IMR-90 (cell line): Measurements from ENCODE around the gene NKX6-2. TPM values are rescaled to one million over a fixed set of nuclear protein-coding genes. Genes with fewer than 3 reads are reported as not detected.

Source experiments
- ATAC-seq: fragments of 200-7000 bp; cut with Tn5 transposase; 2 replicates; pipeline ENCODE4 v1.9.1; 2020; ENCODE audit warnings: low read depth, mild to moderate bottlenecking, moderate library complexity
- BruUV-seq: library from RNA; stranded (reverse); fragments of 400-500 nt; replicated peaks from 2 replicates; lab custom pipeline; 2021; lab: Mats Ljungman, UMichigan
- CTCF ChIA-PET: fragments of 300-600 bp; formaldehyde crosslinking; extraction: SDS; loops from one replicate; lab custom pipeline; 2021; ENCODE audit warnings: antibody characterized with exemption; lab: Yijun Ruan, JAX
- POLR2A ChIA-PET: fragments of 300-600 bp; sonication (Branson Sonifier 250); formaldehyde crosslinking; loops from one replicate; lab custom pipeline; 2022; ENCODE audit warnings: antibody characterized with exemption; ENCODE audit not compliant: unreplicated experiment; lab: Charles Lee
- DNase-seq: peaks from one replicate; pipeline ENCODE4 v3.0.0; 2013
- H2AFZ ChIP-seq: replicated peaks from 2 replicates; pipeline ENCODE3; 2013; ENCODE audit warnings: low read length, mild to moderate bottlenecking; ENCODE audit not compliant: poor library complexity
- H2AK5ac ChIP-seq: 2 replicates; pipeline ENCODE4 v1.6.1; 2013; ENCODE audit warnings: low read depth, low read length, inconsistent platforms
- H2AK9ac ChIP-seq: replicated peaks from 2 replicates; pipeline ENCODE3; 2013; ENCODE audit warnings: mild to moderate bottlenecking, low read depth, low read length, moderate library complexity; ENCODE audit not compliant: poor library complexity
- H2BK120ac ChIP-seq: 2 replicates; pipeline ENCODE4 v1.6.1; 2013; ENCODE audit warnings: low read depth, low read length, inconsistent platforms
- H2BK15ac ChIP-seq: 3 replicates; pipeline ENCODE4 v1.6.1; 2013; ENCODE audit warnings: low read depth, low read length, inconsistent platforms
- H2BK20ac ChIP-seq: 2 replicates; pipeline ENCODE4 v1.6.1; 2013; ENCODE audit warnings: low read depth, mild to moderate bottlenecking, inconsistent platforms, low read length, moderate library complexity
- H2BK5ac ChIP-seq: 2 replicates; pipeline ENCODE4 v1.6.1; 2013; ENCODE audit warnings: mild to moderate bottlenecking, low read depth, low read length, inconsistent platforms; ENCODE audit not compliant: poor library complexity, severe bottlenecking
- H3K14ac ChIP-seq: replicated peaks from 2 replicates; pipeline ENCODE4 v1.6.1; 2013; ENCODE audit warnings: low read depth, low read length, inconsistent platforms
- H3K18ac ChIP-seq: 2 replicates; pipeline ENCODE4 v1.6.1; 2013; ENCODE audit warnings: low read depth, low read length, control low read depth
- H3K23ac ChIP-seq: 2 replicates; pipeline ENCODE4 v1.6.1; 2013; ENCODE audit warnings: low read depth, low read length, inconsistent platforms
- H3K27ac ChIP-seq: 2 replicates; pipeline ENCODE4 v1.5.1; 2013; ENCODE audit warnings: mild to moderate bottlenecking, control low read depth, low read length; ENCODE audit not compliant: insufficient read depth
- H3K27me3 ChIP-seq: 2 replicates; pipeline ENCODE4 v1.6.1; 2013; ENCODE audit warnings: low read length; ENCODE audit not compliant: control insufficient read depth, insufficient read depth
- H3K36me3 ChIP-seq: 2 replicates; pipeline ENCODE4 v1.6.1; 2013; ENCODE audit warnings: low read length, mixed read lengths; ENCODE audit not compliant: control insufficient read depth, insufficient read depth
- H3K4ac ChIP-seq: 2 replicates; pipeline ENCODE4 v1.6.1; 2013; ENCODE audit warnings: low read depth, low read length, inconsistent platforms
- H3K4me1 ChIP-seq: 2 replicates; pipeline ENCODE4 v1.6.1; 2013; ENCODE audit warnings: low read length, mixed read lengths; ENCODE audit not compliant: control insufficient read depth, insufficient read depth
- H3K4me2 ChIP-seq: 2 replicates; pipeline ENCODE4 v1.6.1; 2013; ENCODE audit warnings: low read depth, mild to moderate bottlenecking, control low read depth, low read length, moderate library complexity
- H3K4me3 ChIP-seq: 2 replicates; pipeline ENCODE4 v1.5.1; 2013; ENCODE audit warnings: low read depth, mild to moderate bottlenecking, control low read depth, low read length, moderate library complexity; ENCODE audit not compliant: insufficient read depth
- H3K56ac ChIP-seq: 2 replicates; pipeline ENCODE4 v1.6.1; 2013; ENCODE audit warnings: low read length, inconsistent platforms; ENCODE audit not compliant: insufficient read depth; ENCODE audit errors: extremely low read depth
- H3K79me1 ChIP-seq, 2 experiments: 2 replicates each; pipeline ENCODE4 v1.6.1; 2013; ENCODE audit warnings: low read length in 2 of 2, inconsistent platforms in 1 of 2, low read depth in 1 of 2
- H3K9ac ChIP-seq: 2 replicates; pipeline ENCODE4 v1.6.1; 2013; ENCODE audit warnings: low read depth, low read length, control low read depth
- H3K9me1 ChIP-seq: 2 replicates; pipeline ENCODE4 v1.6.1; 2013; ENCODE audit warnings: low read length, inconsistent platforms; ENCODE audit not compliant: insufficient read depth
- H3K9me3 ChIP-seq: 2 replicates; pipeline ENCODE4 v1.6.1; 2013; ENCODE audit warnings: low read length; ENCODE audit not compliant: control insufficient read depth, insufficient read depth
- H4K20me1 ChIP-seq: 2 replicates; pipeline ENCODE4 v1.6.1; 2013; ENCODE audit warnings: low read length, inconsistent platforms; ENCODE audit not compliant: insufficient read depth
- H4K5ac ChIP-seq: 2 replicates; pipeline ENCODE4 v1.6.1; 2013; ENCODE audit warnings: mild to moderate bottlenecking, low read depth, low read length, control low read depth
- H4K8ac ChIP-seq, 2 experiments: 2 replicates each; pipeline ENCODE4 v1.6.1; 2013; ENCODE audit warnings: low read depth in 2 of 2, low read length in 2 of 2, control low read depth in 1 of 2, inconsistent platforms in 1 of 2
- H4K91ac ChIP-seq: 2 replicates; pipeline ENCODE4 v1.6.1; 2013; ENCODE audit warnings: low read depth, low read length, inconsistent platforms; ENCODE audit not compliant: insufficient read depth
- BHLHE40 ChIP-seq: fragments of 150-350 bp; IDR thresholded peaks from 2 replicates; pipeline ENCODE4 v1.6.1; 2016; ENCODE audit warnings: mild to moderate bottlenecking, low read depth, low read length
- CHD1 ChIP-seq: IDR thresholded peaks from 2 replicates; pipeline ENCODE4 v1.6.1; 2012; ENCODE audit warnings: low read depth, low read length, improper control_type of control experiment
- MAFK ChIP-seq: IDR thresholded peaks from 2 replicates; pipeline ENCODE4 v1.6.1; 2012; ENCODE audit warnings: low read depth, low read length, improper control_type of control experiment
- MAZ ChIP-seq: IDR thresholded peaks from 2 replicates; pipeline ENCODE4 v1.6.1; 2012; ENCODE audit warnings: low read depth, mild to moderate bottlenecking, low read length, improper control_type of control experiment, moderate library complexity, borderline replicate concordance
- MXI1 ChIP-seq: IDR thresholded peaks from 2 replicates; pipeline ENCODE4 v1.6.1; 2012; ENCODE audit warnings: low read depth, mild to moderate bottlenecking, low read length, moderate library complexity, borderline replicate concordance
- NFE2L2 ChIP-seq: fragments of 150-350 bp; IDR thresholded peaks from 2 replicates; pipeline ENCODE4 v1.6.1; 2016; ENCODE audit warnings: low read depth, mild to moderate bottlenecking, low read length
- POLR2A ChIP-seq: IDR thresholded peaks from 2 replicates; pipeline ENCODE4 v1.6.1; 2012; ENCODE audit warnings: mild to moderate bottlenecking, low read depth, low read length
- RAD21 ChIP-seq: IDR thresholded peaks from 2 replicates; pipeline ENCODE4 v1.6.1; 2012; ENCODE audit warnings: low read length, improper control_type of control experiment
- RFX5 ChIP-seq: IDR thresholded peaks from 2 replicates; pipeline ENCODE4 v1.8.0; 2012; ENCODE audit warnings: low read depth, mild to moderate bottlenecking, low read length, moderate library complexity
- SMC3 ChIP-seq: fragments of 150-350 bp; IDR thresholded peaks from 2 replicates; pipeline ENCODE4 v1.6.1; 2016; ENCODE audit warnings: low read depth, mild to moderate bottlenecking, antibody characterized with exemption, low read length, moderate library complexity
- WGBS, 2 experiments: methylation state at CpG; one replicate each; pipeline versions ENCODE4 v1.1.5 to v1.1.7; 2013; ENCODE audit warnings: missing lambda C conversion rate in 2 of 2; ENCODE audit not compliant: insufficient read length in 1 of 2; ENCODE audit errors: extremely low coverage in 2 of 2; 5-methylcytosine and 5-hydroxymethylcytosine counted together
- dilution Hi-C: fragments of 300-500 bp; cut with HindIII; formaldehyde crosslinking; loops from one replicate; pipeline ENCODE4 v1.14.3; 2018; ENCODE audit warnings: low sequenced_read_pairs; ENCODE audit not compliant: unreplicated experiment
- in situ Hi-C: fragments of 300-500 bp; cut with MboI; formaldehyde crosslinking; loops from 3 replicates; pipeline ENCODE4 v1.14.3; 2019; ENCODE audit warnings: low sequenced_read_pairs, inconsistent platforms, mixed read lengths
- intact Hi-C: fragments of 100-400 bp; cut with micrococcal nuclease; formaldehyde crosslinking; loops from 2 replicates; pipeline ENCODE4 v1.10.0; 2022
- polyA plus RNA-seq, 3 experiments: library from polyadenylated mRNA; depleted of rRNA; stranded (reverse); fragments of >200 nt; gene quantifications; 2 replicates each; pipeline ENCODE4 v1.2.3, GENCODE V29; 2012; ENCODE audit warnings: low replicate concordance in 1 of 3
- total RNA-seq: library from RNA; depleted of rRNA; stranded (reverse); fragments of >200 nt; gene quantifications from 2 replicates; pipeline ENCODE4 v1.2.3, GENCODE V29; 2012
- TF ChIP-seq, protein P1 (sequence below): fragments of 150-350 bp; IDR thresholded peaks from 2 replicates; pipeline ENCODE4 v1.6.1; 2017; ENCODE audit warnings: mild to moderate bottlenecking, antibody characterized with exemption, low read length, low read depth

Gene NKX6-2
- total and polyA plus RNA-seq, 2 of the 4 experiments (the other 2 are of a cell fraction): not detected

DNA sequence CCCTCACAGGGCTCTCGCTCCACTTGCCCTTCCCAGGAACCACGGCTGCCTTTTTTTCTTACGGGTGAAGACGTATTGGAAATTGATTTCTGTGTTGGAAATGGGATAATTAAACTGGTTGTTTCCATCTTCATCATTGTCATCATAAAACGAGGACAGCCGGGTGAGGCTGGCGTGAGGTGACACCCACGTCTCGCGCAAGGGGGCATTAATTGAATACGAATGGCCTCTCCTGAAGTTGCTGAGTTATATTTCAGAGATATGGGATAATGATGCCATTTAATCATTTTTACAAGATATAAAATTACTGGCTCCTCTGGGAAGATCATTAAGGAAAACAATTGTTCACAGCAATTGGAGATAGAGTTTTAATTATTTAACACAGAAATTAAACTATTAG is 18.3 kb upstream of the NKX6-2 start:
- H2AK5ac ChIP-seq: no peak overlapping the region
- no peak overlapping the region for H3K18ac ChIP-seq
- CTCF ChIA-PET: no interaction called here
- TF ChIP-seq, protein P1, sequence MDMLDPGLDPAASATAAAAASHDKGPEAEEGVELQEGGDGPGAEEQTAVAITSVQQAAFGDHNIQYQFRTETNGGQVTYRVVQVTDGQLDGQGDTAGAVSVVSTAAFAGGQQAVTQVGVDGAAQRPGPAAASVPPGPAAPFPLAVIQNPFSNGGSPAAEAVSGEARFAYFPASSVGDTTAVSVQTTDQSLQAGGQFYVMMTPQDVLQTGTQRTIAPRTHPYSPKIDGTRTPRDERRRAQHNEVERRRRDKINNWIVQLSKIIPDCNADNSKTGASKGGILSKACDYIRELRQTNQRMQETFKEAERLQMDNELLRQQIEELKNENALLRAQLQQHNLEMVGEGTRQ: no peak
- TF ChIP-seq NFE2L2: no peak
- TF ChIP-seq RAD21: no peak
- TF ChIP-seq RFX5: no peak
- TF ChIP-seq CHD1: no peak
- no peak for TF ChIP-seq SMC3
- TF ChIP-seq POLR2A: no peak
- no peak for TF ChIP-seq BHLHE40
- TF ChIP-seq MXI1: no peak
- no peak for TF ChIP-seq MAZ
- TF ChIP-seq MAFK: no peak
- dilution Hi-C loops: no loop called here
- H3K27ac ChIP-seq: no peak overlapping the region
- H4K20me1 ChIP-seq: no peaks in the 10 kb centered on the region
- no CpG with 5 or more reads among the region's 11 CpGs for WGBS, 2 experiments
- H3K4ac ChIP-seq: no peak overlapping the region
- H2BK15ac ChIP-seq: no peak overlapping the region
- POLR2A ChIA-PET: no interaction called here
- H2BK20ac ChIP-seq: no peak overlapping the region
- intact Hi-C loops: no loop called here
- BruUV-seq: no TSS peak
- no peak overlapping the region for H2BK120ac ChIP-seq
- in situ Hi-C loops: no loop called here
- no peaks in the 10 kb centered on the region for H3K4me1 ChIP-seq
- H2AK9ac ChIP-seq: no peak overlapping the region
- H4K91ac ChIP-seq: no peak overlapping the region
- no peak overlapping the region for H2AFZ ChIP-seq
- H4K5ac ChIP-seq: no peak overlapping the region
- DNase-seq (no peak), ATAC-seq (no peak)
- no peak overlapping the region for H4K8ac ChIP-seq
- H3K9me3 ChIP-seq: peaks cover 5% of the 10 kb centered on the region
- no peaks in the 10 kb centered on the region for H3K79me1 ChIP-seq
- H3K4me2 ChIP-seq: no peak overlapping the region
- H3K56ac ChIP-seq: no peak overlapping the region
- H3K9me1 ChIP-seq: no peaks in the 10 kb centered on the region
- H3K9ac ChIP-seq: no peak overlapping the region
- no peaks in the 10 kb centered on the region for H3K36me3 ChIP-seq
- no peak overlapping the region for H3K23ac ChIP-seq
- no peak overlapping the region for H2BK5ac ChIP-seq
- H3K14ac ChIP-seq: no peak overlapping the region
- peaks cover 26% of the 10 kb centered on the region; the same call in 1 of the 2 replicates for H3K27me3 ChIP-seq
- no peak overlapping the region for H3K4me3 ChIP-seq
